GM19324 (cell line): Measurements from ENCODE around the gene ADGB.

ENCODE experiments used
- ATAC-seq: cut with Tn5 transposase; IDR thresholded peaks from one replicate; pipeline ENCODE4 v1.9.1; 2021; ENCODE audit warnings: mild to moderate bottlenecking, moderate library complexity; ENCODE audit not compliant: unreplicated experiment, low FRiP score

The ADGB gene

DNA sequence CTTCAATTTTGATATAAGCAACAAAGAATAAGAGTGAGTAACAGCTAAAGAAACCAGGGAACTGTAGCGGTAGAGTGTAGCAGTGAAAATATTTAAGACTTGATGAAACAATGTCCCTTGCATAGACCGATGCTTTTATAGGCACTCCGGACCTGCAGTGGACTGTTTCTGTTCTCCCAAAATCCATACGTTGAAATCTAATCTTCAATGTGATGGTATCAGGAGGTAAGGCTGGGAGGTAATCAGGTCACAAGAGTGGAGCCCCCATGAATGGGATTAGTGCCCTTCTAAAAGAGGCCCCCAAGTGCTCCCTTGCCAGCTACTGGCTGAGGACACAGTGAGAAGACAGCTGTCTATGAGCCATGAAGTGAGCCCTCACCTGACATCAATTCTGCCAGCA is 260.4 kb downstream of the ADGB start:
- no peak for ATAC-seq

DNA sequence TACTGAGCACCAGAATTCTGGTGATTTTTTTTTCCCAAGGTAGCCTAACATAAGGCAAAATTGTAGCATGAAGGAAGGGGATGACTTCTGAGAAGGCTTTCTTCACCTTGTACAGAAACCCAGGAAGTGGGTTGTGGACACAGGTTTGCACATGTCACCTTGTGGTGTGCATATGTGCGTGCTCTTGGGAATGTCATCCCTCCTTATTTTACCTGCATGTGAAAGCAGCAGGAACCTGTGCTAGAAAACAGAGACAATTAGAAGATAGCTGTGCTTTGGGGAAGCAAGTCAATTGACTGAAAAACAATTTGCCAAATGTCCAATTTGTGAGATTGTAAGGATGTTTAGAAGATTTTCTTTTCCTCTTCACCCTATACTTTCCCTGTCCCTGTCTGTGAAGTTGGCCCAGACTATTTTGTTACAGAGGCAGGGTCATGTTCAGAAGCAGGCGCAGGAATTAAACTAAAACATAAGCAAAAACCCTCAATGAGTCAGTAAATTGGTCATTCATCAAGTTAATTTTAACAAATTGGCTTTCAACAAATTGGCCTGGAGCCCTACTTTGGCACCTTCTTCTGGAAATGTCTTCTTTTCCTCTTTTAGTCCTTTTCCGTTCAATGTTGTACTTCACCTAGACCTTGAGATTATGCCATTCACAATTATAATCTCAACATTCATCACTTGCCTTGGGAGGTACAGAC is 261.2 kb downstream of the ADGB start:
- no peak for ATAC-seq

DNA sequence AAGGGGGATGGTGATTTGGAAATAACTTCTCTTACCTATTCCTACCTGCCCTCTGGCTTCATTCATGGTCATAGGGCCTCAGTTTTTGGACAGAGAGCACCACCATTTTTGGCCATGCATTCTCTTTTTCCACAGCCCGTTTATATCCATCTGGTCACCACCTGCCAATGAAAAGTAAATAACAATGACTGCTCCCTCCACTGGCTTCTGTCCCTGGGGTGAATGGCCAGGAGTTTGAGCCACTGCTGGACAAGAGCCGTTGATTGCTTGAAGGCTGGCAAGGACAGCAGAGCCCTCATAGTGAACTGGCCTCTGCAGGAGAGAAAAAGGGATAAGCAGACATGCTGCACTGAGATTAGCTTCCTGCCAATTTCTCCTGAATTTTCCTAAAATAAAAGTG is 261.8 kb downstream of the ADGB start:
- ATAC-seq: no peak

GRCh38 chr6:146861029-146861563 is 262.3 kb downstream of the ADGB start:
- ATAC-seq: no peak

DNA sequence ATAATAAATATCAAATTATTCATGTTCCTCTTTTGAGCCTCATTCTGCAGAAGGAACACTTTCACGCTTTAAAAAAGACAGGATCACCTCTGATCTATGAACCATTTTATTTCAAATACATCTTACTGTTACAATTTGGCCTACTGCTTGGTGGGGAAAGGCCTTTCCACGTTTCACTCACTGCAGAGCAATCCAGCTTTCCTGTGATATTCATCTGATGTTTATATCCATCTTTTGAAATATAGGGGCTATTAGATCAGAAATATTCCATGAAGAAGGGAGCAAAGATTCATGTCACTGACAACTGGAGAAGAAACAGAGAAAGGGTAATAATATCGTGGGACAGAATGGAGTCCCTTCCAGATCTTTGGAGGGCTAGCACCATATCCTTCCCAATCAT is 262.9 kb downstream of the ADGB start:
- no peak for ATAC-seq

DNA sequence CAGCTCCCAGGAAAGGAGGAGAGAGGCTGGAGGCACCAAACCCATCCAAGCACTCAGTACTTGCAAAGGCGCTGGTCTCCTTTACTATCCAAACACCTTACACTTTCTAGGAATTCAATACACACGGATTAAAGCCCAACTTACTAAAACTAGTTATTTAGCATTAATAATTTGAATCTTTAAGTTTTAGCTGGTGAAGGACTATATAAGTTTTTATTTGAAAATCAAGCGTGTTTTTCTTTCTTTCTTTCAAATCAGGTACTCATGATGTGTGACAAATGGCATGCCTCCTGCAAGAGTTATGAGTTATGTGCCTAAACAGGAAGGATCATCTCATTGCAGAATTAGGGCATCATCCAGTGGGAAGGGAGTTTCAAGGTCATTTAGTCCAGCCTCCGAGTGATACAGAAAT is 263.7 kb downstream of the ADGB start:
- no peak for ATAC-seq

DNA sequence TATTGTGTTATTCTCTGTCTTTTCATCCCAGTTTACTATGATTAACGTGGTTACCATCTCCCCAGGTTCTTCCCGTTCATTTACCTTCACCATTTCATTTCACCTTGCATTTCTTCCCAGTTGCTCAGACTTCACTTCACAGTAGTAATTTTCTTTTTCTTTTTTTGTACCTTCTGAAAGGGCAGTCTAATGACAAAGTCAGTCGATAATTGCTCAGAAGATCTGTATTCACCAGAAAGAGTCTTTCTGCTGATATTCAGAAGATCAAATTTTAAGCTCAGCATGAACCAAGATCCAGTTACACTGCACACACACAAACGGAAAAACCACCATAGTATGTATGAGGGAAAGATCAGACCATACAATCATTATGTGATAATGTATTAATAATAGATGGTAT is 265.5 kb downstream of the ADGB start:
- no peak for ATAC-seq

DNA sequence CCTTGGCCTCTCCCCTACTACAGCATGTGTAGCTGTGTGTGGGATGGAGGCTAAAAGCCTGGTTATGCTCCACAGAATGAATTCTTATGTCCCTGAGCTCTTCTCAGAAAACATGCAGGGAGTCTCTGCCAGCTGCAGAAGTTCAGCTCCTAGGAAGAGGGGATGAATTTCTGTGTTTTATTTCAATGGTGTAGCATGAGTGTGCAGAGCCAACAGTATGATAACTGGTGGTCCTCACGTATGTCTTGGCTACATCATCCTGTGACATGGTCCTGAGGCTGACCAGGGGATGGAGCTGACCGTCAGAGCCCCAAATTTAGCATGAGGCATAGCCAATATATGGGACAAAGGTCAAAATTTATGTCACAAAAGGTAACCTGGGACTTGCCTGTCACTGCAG is 266.1 kb downstream of the ADGB start:
- no peak for ATAC-seq
